Keratinocyte (primary cell): ENCODE measurements around the gene ARID1B. TPM values are rescaled to one million over a fixed set of nuclear protein-coding genes. Genes with fewer than 3 reads are reported as not detected.

Experiments used
- DNase-seq: peaks from one replicate; pipeline ENCODE4 v3.0.0-alpha.2; 2011; ENCODE audit warnings: low read depth, missing footprints, low spot score
- FAIRE-seq: peaks from 2 replicates; lab custom pipeline; 2011; peaks lifted over from hg19 to GRCh38; lab: Jason Lieb, UNC
- H2AFZ ChIP-seq: 2 replicates; pipeline ENCODE4 v1.6.0; 2012; ENCODE audit warnings: low read length, control low read depth, inconsistent platforms; ENCODE audit not compliant: control insufficient read depth
- H3K27ac ChIP-seq: 2 replicates; pipeline ENCODE4 v1.5.1; 2011; ENCODE audit warnings: low read length; ENCODE audit not compliant: control insufficient read depth, insufficient read depth
- H3K27me3 ChIP-seq: 3 replicates; pipeline ENCODE4 v1.6.0; 2011; ENCODE audit warnings: low read length; ENCODE audit not compliant: control insufficient read depth, insufficient read depth; ENCODE audit errors: extremely low read depth
- H3K36me3 ChIP-seq, 2 experiments: 2 replicates in 1 of 2; 3 replicates in 1 of 2; pipeline ENCODE4 v1.5.1; 2011; ENCODE audit warnings: low read length in 2 of 2, mild to moderate bottlenecking in 1 of 2; ENCODE audit not compliant: control insufficient read depth in 2 of 2, insufficient read depth in 2 of 2; ENCODE audit errors: extremely low read depth in 1 of 2
- H3K4me1 ChIP-seq: 3 replicates; pipeline ENCODE4 v1.5.1; 2011; ENCODE audit warnings: low read length; ENCODE audit not compliant: control insufficient read depth, insufficient read depth; ENCODE audit errors: extremely low read depth
- H3K4me2 ChIP-seq: 3 replicates; pipeline ENCODE4 v1.6.0; 2011; ENCODE audit warnings: low read depth, low read length; ENCODE audit not compliant: control insufficient read depth, insufficient read depth; ENCODE audit errors: extremely low read depth
- H3K4me3 ChIP-seq, 3 experiments: fragments of 200-600 bp in 1 of 3; sonication (generic) in 1 of 3; 2 replicates in 2 of 3; 3 replicates in 1 of 3; pipeline ENCODE4 v1.5.1; 2011 to 2016; ENCODE audit warnings: low read length in 3 of 3, mild to moderate bottlenecking in 3 of 3, control low read depth in 2 of 3, inconsistent platforms in 1 of 3, low read depth in 1 of 3, mixed read lengths in 1 of 3, mixed run types in 1 of 3, moderate library complexity in 1 of 3; ENCODE audit not compliant: control insufficient read depth in 2 of 3, insufficient read depth in 2 of 3; ENCODE audit errors: extremely low read depth in 1 of 3
- H3K79me2 ChIP-seq: 2 replicates; pipeline ENCODE4 v1.6.0; 2012; ENCODE audit warnings: low read length; ENCODE audit not compliant: control insufficient read depth, insufficient read depth
- H3K9ac ChIP-seq: 3 replicates; pipeline ENCODE4 v1.6.0; 2011; ENCODE audit warnings: low read length; ENCODE audit not compliant: control insufficient read depth, insufficient read depth; ENCODE audit errors: extremely low read depth
- H3K9me1 ChIP-seq: 3 replicates; pipeline ENCODE4 v1.6.0; 2011; ENCODE audit warnings: low read length; ENCODE audit not compliant: control insufficient read depth, insufficient read depth; ENCODE audit errors: extremely low read depth
- H3K9me3 ChIP-seq: 2 replicates; pipeline ENCODE4 v1.5.1; 2012; ENCODE audit warnings: low read depth, low read length; ENCODE audit not compliant: control insufficient read depth
- H4K20me1 ChIP-seq: 3 replicates; pipeline ENCODE4 v1.6.0; 2011; ENCODE audit warnings: low read length; ENCODE audit not compliant: control insufficient read depth, insufficient read depth; ENCODE audit errors: extremely low read depth
- EZH2 ChIP-seq: IDR thresholded peaks from one replicate; pipeline ENCODE4 v1.6.1; 2012; ENCODE audit warnings: inconsistent platforms, mild to moderate bottlenecking, low read length, moderate library complexity
- dilution Hi-C: fragments of 300-500 bp; cut with MboI; formaldehyde crosslinking; loops from one replicate; pipeline ENCODE4 v1.7.0; 2020; ENCODE audit warnings: low sequenced_read_pairs; ENCODE audit not compliant: extremely low pct_ligation_motif_present
- polyA plus RNA-seq, 5 experiments: library from polyadenylated mRNA; depleted of rRNA in 3 of 5; stranded (reverse) in 3 of 5; stranded (forward) in 1 of 5; unstranded in 1 of 5; fragments of >200 nt; gene quantifications; 1 replicate in 1 of 5; 2 replicates in 3 of 5; 3 replicates in 1 of 5; pipeline versions ENCODE4 v1.2.1 to v1.2.3, GENCODE V29; 2011 to 2012; ENCODE audit warnings: missing spikeins in 2 of 5, low read depth in 1 of 5, low replicate concordance in 1 of 5
- TF ChIP-seq, protein P1 (sequence below), 3 experiments: IDR thresholded peaks in 1 of 3; conservative IDR thresholded peaks in 1 of 3; optimal IDR thresholded peaks in 1 of 3; 2 replicates in 2 of 3; 3 replicates in 1 of 3; pipeline versions ENCODE3 to v1.5.1; 2011; ENCODE audit warnings: low read length in 3 of 3, mild to moderate bottlenecking in 3 of 3, moderate library complexity in 2 of 3, control low read depth in 1 of 3, inconsistent platforms in 1 of 3; ENCODE audit not compliant: insufficient read depth in 2 of 3; ENCODE audit errors: extremely low read depth in 1 of 3

Gene ARID1B
- polyA plus RNA-seq, 1 donor (not counting 4 experiments of a cell fraction or from before 2014, with no cell fraction given) = 14.9 TPM

DNA sequence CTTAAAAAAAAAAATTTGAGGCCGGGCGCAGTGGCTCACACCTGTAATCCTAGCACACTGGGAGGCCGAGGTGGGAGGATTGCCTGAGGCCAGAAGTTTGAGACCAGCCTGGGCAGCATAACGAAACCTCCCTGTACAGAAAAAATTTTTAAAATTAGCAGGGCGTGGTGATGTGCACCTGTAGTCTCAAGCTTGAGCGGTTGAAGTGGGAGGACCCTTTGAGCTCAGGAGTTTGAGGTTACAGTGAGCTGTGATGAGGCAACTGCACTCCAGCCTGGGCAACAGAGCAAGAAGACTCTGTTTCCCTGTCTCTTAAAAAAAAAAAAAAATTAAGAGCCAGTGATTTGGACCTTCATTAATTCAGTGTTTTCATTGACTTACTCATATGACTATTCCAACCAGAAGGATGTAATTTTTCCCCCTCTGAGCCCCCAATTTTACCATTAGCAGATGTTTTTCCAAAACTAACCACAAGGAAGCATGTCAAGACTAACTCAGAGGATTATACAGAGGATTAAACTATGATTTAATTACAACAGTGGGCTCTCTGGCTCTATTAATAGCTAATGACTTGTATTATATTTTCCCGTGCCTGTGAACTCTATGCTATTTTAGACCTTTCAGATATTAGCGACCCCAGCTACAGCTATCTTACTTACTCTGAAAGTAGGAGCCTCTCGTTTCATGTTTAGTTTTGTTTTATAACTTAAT is 75.1 kb downstream of the ARID1B start:
- FAIRE-seq (no peak), DNase-seq (no peak)
- Histone ChIP-seq H3K27ac (no peak overlapping the region), H3K36me3 (no peaks in the 10 kb centered on the region), H2AFZ (no peak overlapping the region), H3K9me3 (no peaks in the 10 kb centered on the region), H4K20me1 (no peaks in the 10 kb centered on the region), H3K4me2 (no peak overlapping the region), H3K79me2 (peaks cover 81% of the 10 kb centered on the region), H3K4me1 (no peaks in the 10 kb centered on the region), H3K9ac (no peak overlapping the region), H3K27me3 (no peaks in the 10 kb centered on the region), H3K4me3 (no peak overlapping the region), H3K9me1 (no peaks in the 10 kb centered on the region)
- dilution Hi-C loops = no loop called here
- TF ChIP-seq EZH2 = no peak
- TF ChIP-seq, protein P1, sequence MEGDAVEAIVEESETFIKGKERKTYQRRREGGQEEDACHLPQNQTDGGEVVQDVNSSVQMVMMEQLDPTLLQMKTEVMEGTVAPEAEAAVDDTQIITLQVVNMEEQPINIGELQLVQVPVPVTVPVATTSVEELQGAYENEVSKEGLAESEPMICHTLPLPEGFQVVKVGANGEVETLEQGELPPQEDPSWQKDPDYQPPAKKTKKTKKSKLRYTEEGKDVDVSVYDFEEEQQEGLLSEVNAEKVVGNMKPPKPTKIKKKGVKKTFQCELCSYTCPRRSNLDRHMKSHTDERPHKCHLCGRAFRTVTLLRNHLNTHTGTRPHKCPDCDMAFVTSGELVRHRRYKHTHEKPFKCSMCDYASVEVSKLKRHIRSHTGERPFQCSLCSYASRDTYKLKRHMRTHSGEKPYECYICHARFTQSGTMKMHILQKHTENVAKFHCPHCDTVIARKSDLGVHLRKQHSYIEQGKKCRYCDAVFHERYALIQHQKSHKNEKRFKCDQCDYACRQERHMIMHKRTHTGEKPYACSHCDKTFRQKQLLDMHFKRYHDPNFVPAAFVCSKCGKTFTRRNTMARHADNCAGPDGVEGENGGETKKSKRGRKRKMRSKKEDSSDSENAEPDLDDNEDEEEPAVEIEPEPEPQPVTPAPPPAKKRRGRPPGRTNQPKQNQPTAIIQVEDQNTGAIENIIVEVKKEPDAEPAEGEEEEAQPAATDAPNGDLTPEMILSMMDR (optimal IDR thresholded peaks at IDR 0.05 in 1 of 3, IDR thresholded peaks at IDR 0.05 in 1 of 3, conservative IDR thresholded peaks at IDR 0.05 in 1 of 3; ENCODE audit: extremely low read depth in 1 of 3, insufficient read depth in 2 of 3, low read length in 3 of 3) = no peak

DNA sequence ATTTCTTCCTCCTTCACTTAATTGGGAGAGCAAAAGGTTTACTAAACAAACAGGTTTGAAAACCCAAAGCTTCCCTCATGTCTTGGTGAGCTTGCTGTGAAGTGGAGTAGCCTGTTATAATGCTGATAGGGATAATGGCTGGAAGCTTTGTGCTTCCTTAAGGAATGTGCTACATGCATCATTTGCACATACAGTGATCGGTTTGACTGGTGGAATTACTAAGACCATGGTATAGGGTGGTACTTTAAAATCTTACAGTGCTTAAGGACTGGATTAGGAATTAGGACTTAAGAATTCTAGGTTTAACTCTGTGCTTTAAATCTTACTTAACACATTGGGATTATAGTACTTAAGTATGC is 75.7 kb downstream of the ARID1B start:
- peaks cover 80% of the 10 kb centered on the region for H3K79me2 ChIP-seq
- no peak for TF ChIP-seq EZH2
- TF ChIP-seq, protein P1 (optimal IDR thresholded peaks at IDR 0.05 in 1 of 3, IDR thresholded peaks at IDR 0.05 in 1 of 3, conservative IDR thresholded peaks at IDR 0.05 in 1 of 3; ENCODE audit: extremely low read depth in 1 of 3, insufficient read depth in 2 of 3, low read length in 3 of 3) = no peak
- no peaks in the 10 kb centered on the region for H3K27me3 ChIP-seq
- no peak overlapping the region for H3K27ac ChIP-seq
- H4K20me1 ChIP-seq = no peaks in the 10 kb centered on the region
- DNase-seq (no peak), FAIRE-seq (no peak)
- H3K4me2 ChIP-seq = no peak overlapping the region
- H3K36me3 ChIP-seq = no peaks in the 10 kb centered on the region
- no peaks in the 10 kb centered on the region for H3K4me1 ChIP-seq
- no peak overlapping the region for H3K4me3 ChIP-seq
- H2AFZ ChIP-seq = no peak overlapping the region
- no peaks in the 10 kb centered on the region for H3K9me1 ChIP-seq
- no peaks in the 10 kb centered on the region for H3K9me3 ChIP-seq
- H3K9ac ChIP-seq = no peak overlapping the region
- dilution Hi-C loops = no loop called here
